Progenitor cell of endocrine pancreas (in vitro differentiated cells): ENCODE data around the gene GSK3B. TPM values are rescaled to one million over a fixed set of nuclear protein-coding genes. Genes with fewer than 3 reads are reported as not detected.
A peak's percentile ranks its signal among the peaks of the same experiment; 100 is the strongest.

Experiments used
- DNase-seq: peaks from one replicate; pipeline ENCODE4 v3.0.0; 2021; ENCODE audit warnings: low spot score; ENCODE audit not compliant: unreplicated experiment
- H3K27ac Mint-ChIP-seq: 2 replicates; pipeline ENCODE4 v1.8.0; 2021; ENCODE audit warnings: mild to moderate bottlenecking, moderate library complexity, mixed read lengths
- H3K27me3 Mint-ChIP-seq: 2 replicates; pipeline ENCODE4 v1.8.0; 2021; ENCODE audit warnings: mixed read lengths
- H3K36me3 Mint-ChIP-seq: 2 replicates; pipeline ENCODE4 v1.8.0; 2022; ENCODE audit warnings: mixed read lengths; ENCODE audit not compliant: insufficient read depth
- H3K4me1 Mint-ChIP-seq: 2 replicates; pipeline ENCODE4 v1.8.0; 2021; ENCODE audit warnings: low read depth, mixed read lengths
- H3K4me3 Mint-ChIP-seq: 2 replicates; pipeline ENCODE4 v1.8.0; 2021; ENCODE audit warnings: low read depth, mild to moderate bottlenecking, moderate library complexity, mixed read lengths
- H3K9me3 Mint-ChIP-seq: 2 replicates; pipeline ENCODE4 v1.8.0; 2021; ENCODE audit warnings: low read depth, mixed read lengths
- CTCF ChIP-seq: fragments of 200-600 bp; sonication (generic); IDR thresholded peaks from one replicate; pipeline ENCODE4 v1.5.0; 2021; ENCODE audit warnings: antibody characterized with exemption, mild to moderate bottlenecking; ENCODE audit not compliant: unreplicated experiment
- total RNA-seq: library from RNA; stranded (reverse); gene quantifications from 2 replicates; pipeline ENCODE4 v1.2.1, GENCODE V29; 2021

Gene GSK3B
- total RNA-seq, 1 donor from 2014 or later = 80.0 TPM

- H3K27me3 Mint-ChIP-seq = no peaks in the 10 kb centered on the region
- H3K4me1 Mint-ChIP-seq = peaks cover 15% of the 10 kb centered on the region
- no peak for DNase-seq
- TF ChIP-seq CTCF = no peak
- peaks cover 20% of the 10 kb centered on the region for H3K36me3 Mint-ChIP-seq
- H3K4me3 Mint-ChIP-seq = no peak overlapping the region
- H3K9me3 Mint-ChIP-seq = no peaks in the 10 kb centered on the region
- H3K27ac Mint-ChIP-seq = no peak overlapping the region
These were observed 9.0 kb upstream of the GSK3B start for GRCh38 chr3:120103276-120103675.

GRCh38 chr3:120102674-120103073 lies 8.4 kb upstream of the GSK3B start:
- H3K27me3 Mint-ChIP-seq = no peaks in the 10 kb centered on the region

GRCh38 chr3:120102232-120102631 lies 8.0 kb upstream of the GSK3B start:
- peaks cover 20% of the 10 kb centered on the region for H3K36me3 Mint-ChIP-seq
- no peak for DNase-seq
- no peaks in the 10 kb centered on the region for H3K27me3 Mint-ChIP-seq
- no peaks in the 10 kb centered on the region for H3K9me3 Mint-ChIP-seq
- no peak for TF ChIP-seq CTCF
- peak overlapping the region; percentile 29 for H3K27ac Mint-ChIP-seq
- H3K4me1 Mint-ChIP-seq = peaks cover 17% of the 10 kb centered on the region
- H3K4me3 Mint-ChIP-seq = no peak overlapping the region

More at GRCh38 chr3:120102674-120103073, 8.4 kb upstream of the GSK3B start:
- Mint-ChIP-seq H3K27ac (no peak overlapping the region), H3K4me3 (no peak overlapping the region), H3K9me3 (no peaks in the 10 kb centered on the region), H3K4me1 (peaks cover 15% of the 10 kb centered on the region), H3K36me3 (peaks cover 20% of the 10 kb centered on the region)
- TF ChIP-seq CTCF = no peak
- DNase-seq = no peak

GRCh38 chr3:120101624-120102023 lies 7.4 kb upstream of the GSK3B start:
- peaks cover 20% of the 10 kb centered on the region for H3K36me3 Mint-ChIP-seq
- H3K27ac Mint-ChIP-seq = no peak overlapping the region
- no peak overlapping the region for H3K4me3 Mint-ChIP-seq
- no peak for TF ChIP-seq CTCF
- no peaks in the 10 kb centered on the region for H3K27me3 Mint-ChIP-seq
- H3K9me3 Mint-ChIP-seq = no peaks in the 10 kb centered on the region
- no peak for DNase-seq
- H3K4me1 Mint-ChIP-seq = peaks cover 20% of the 10 kb centered on the region

- Mint-ChIP-seq H3K27ac (no peak overlapping the region), H3K9me3 (no peaks in the 10 kb centered on the region), H3K36me3 (peaks cover 17% of the 10 kb centered on the region), H3K4me1 (peaks cover 25% of the 10 kb centered on the region), H3K4me3 (no peak overlapping the region), H3K27me3 (no peaks in the 10 kb centered on the region)
- no peak for TF ChIP-seq CTCF
- no peak for DNase-seq
These were observed 6.5 kb upstream of the GSK3B start for GRCh38 chr3:120100711-120101110.
